ENCODE measurements around the gene AFF2. TPM values are rescaled to one million over a fixed set of nuclear protein-coding genes. Genes with fewer than 3 reads are reported as not detected.

AFF2 gene
- not detected in 5 replicates for total RNA-seq (2022; extraction: Qiagen RNA extraction; ENCODE audit: low read depth)

DNA sequence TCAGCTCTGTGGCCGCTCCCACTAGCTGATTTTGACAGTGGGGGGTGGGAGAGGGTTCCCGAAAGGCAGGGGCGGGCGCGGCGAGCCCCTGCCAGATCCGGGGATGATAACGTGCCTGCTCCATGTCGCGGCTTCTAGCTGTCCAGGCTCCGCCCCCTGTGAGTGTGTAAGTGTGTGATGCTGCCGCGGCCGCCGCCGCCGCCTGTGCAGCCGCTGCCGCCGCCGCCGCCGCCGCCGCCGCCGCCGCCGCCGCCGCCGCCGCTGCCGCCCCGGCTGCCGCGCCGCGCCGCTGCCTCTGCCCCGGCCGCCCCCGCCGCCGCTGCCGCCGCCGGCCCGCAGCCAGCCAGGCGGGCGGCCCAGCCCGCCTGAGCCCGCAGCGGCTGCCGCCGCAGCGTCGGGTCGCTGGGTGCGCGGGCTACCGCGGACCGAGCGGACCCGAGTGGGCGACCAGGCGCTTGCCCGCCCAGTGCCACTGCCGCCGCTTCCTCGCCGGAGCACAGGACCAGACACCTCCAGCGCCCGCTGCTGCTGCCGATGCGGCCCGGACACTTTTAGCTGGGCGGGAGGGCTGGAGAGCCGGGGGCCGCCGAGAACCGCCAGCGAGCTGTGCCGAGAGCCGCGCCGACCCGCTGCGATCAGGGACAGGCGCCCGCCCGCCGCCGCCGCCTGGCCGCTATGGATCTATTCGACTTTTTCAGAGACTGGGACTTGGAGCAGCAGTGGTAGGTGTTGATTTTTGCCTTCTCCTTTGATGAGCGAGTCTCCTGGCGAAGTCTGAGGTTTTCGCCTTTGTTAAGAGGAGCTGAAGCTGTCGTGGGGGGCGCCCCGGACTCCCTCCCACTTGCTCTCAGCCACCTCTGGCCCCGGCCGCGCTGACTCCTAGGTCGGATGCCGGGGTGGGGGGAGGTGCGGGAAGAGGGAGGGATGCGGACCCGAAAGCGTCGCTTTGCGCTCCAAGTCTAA lies at the start of gene AFF2:
TSS of gene AFF2 (plus strand) at position 195 of the 963 bp plus-strand sequence. CDS start at position 676, 481 bp downstream.

Data from A549 treated with ZK216348 at 1 μM for 4 hours (cell line).